HG03520 (cell line): ENCODE measurements around the gene CLGN.
A peak's percentile ranks its signal among the peaks of the same experiment; 100 is the strongest.

Source experiments
- ATAC-seq: cut with Tn5 transposase; IDR thresholded peaks from one replicate; pipeline ENCODE4 v1.9.1; 2021; ENCODE audit warnings: mild to moderate bottlenecking, moderate library complexity; ENCODE audit not compliant: unreplicated experiment

Gene CLGN

GRCh38 chr4:140382732-140383131 lies 44.7 kb downstream of the CLGN start:
- ATAC-seq, result no peak

GRCh38 chr4:140374130-140374477 lies 53.3 kb downstream of the CLGN start:
- ATAC-seq, result no peak

- peak; percentile 94 for ATAC-seq
Measured at GRCh38 chr4:140373328-140374129, 53.9 kb downstream of the CLGN start, which contains the start of gene SCOC. Gene SCOC, plus strand, starts transcription at chr4:140373646. Its CDS starts 5,525 bp downstream, at chr4:140379171.

- ATAC-seq, result peak; percentile 62
Measured at GRCh38 chr4:140372751-140373327, 54.6 kb downstream of the CLGN start.

GRCh38 chr4:140368686-140369085 lies 58.8 kb downstream of the CLGN start:
- ATAC-seq, result no peak

GRCh38 chr4:140367738-140368137 lies 59.7 kb downstream of the CLGN start:
- ATAC-seq, result no peak

GRCh38 chr4:140363558-140363957 lies 63.9 kb downstream of the CLGN start:
- ATAC-seq, result no peak

GRCh38 chr4:140363051-140363450 lies 64.4 kb downstream of the CLGN start:
- no peak for ATAC-seq

- ATAC-seq, result no peak
Measured at GRCh38 chr4:140361099-140361498, 66.3 kb downstream of the CLGN start.

GRCh38 chr4:140359562-140360427 lies 67.7 kb downstream of the CLGN start:
- ATAC-seq, result peak; percentile 98

- no peak for ATAC-seq
Measured at GRCh38 chr4:140358281-140358680, 69.2 kb downstream of the CLGN start.

- ATAC-seq, result no peak
Measured at GRCh38 chr4:140357868-140358267, 69.6 kb downstream of the CLGN start.

- no peak for ATAC-seq
Measured at GRCh38 chr4:140355288-140355687, 72.2 kb downstream of the CLGN start.

- ATAC-seq, result no peak
Measured at GRCh38 chr4:140353786-140354185, 73.7 kb downstream of the CLGN start.

- no peak for ATAC-seq
Measured at GRCh38 chr4:140351093-140352075, 76.1 kb downstream of the CLGN start.

- ATAC-seq, result no peak
Measured at GRCh38 chr4:140349816-140350215, 77.6 kb downstream of the CLGN start.

GRCh38 chr4:140346136-140346535 lies 81.3 kb downstream of the CLGN start:
- ATAC-seq, result no peak

GRCh38 chr4:140344621-140345020 lies 82.8 kb downstream of the CLGN start:
- ATAC-seq, result no peak

- ATAC-seq, result no peak
Measured at GRCh38 chr4:140344101-140344500, 83.3 kb downstream of the CLGN start.

- ATAC-seq, result no peak
Measured at GRCh38 chr4:140343303-140343702, 84.1 kb downstream of the CLGN start.
